ENCODE results near the gene COQ5. TPM values are rescaled to one million over a fixed set of nuclear protein-coding genes. Genes with fewer than 3 reads are reported as not detected.

Gene COQ5
- total RNA-seq, 1 experiment from 2014 or later: 41.2 TPM

DNA sequence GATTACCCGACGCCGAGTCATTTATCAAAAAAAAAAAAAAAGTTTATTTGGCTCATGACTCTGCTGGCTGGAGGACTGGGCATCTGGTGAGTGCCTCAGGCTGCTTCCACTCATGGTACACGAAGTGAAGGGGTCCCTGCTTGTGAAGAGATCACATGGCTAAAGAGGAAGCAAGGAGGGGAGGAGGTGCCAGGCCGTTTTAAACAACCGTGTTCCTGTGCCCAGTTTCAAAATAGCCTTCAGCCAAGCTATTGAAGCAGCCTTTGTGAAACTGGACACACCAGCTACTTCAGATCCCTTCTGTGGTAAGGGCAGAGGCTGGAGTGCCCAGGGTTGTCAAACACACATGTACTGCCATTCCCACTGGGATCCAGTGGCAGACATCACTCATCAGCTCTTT is 44.6 kb upstream of the COQ5 start:
- peaks cover 11% of the 10 kb centered on the region for H3F3A ChIP-seq (ENCODE audit: low read length, unreplicated experiment)
- no peak overlapping the region for H3K4me3 ChIP-seq (ENCODE audit: low read length)
- no peaks in the 10 kb centered on the region for H3K9me3 ChIP-seq (ENCODE audit: low read length)
- no peak overlapping the region for H3K9ac ChIP-seq (ENCODE audit: low read length)
- no peaks in the 10 kb centered on the region for H3K9me2 ChIP-seq (replicated peaks; ENCODE audit: low read length)
- no peak for DNase-seq
- no peak overlapping the region for H2AFZ ChIP-seq (ENCODE audit: low read length)
- no peak for ATAC-seq
- H3K79me2 ChIP-seq (ENCODE audit: low read length): no peaks in the 10 kb centered on the region
- ChIA-PET POLR2A (ENCODE audit: unreplicated experiment) (no interaction called here), CTCF (no interaction called here)
- peaks cover 83% of the 10 kb centered on the region for H3K36me3 ChIP-seq (ENCODE audit: low read depth, low read length)
- BruUV-seq (replicated peaks): no TSS peak
- H3K27ac ChIP-seq (ENCODE audit: low read length): no peak overlapping the region
- H3K4me1 ChIP-seq (ENCODE audit: insufficient read depth, low read length): no peaks in the 10 kb centered on the region
- no peak overlapping the region for H3K4me2 ChIP-seq (ENCODE audit: low read length)
- no peaks in the 10 kb centered on the region for H3K27me3 ChIP-seq (ENCODE audit: low read length)
- intact Hi-C loops (cut with micrococcal nuclease): no loop called here
- no peak for TF ChIP-seq EZH2 (IDR thresholded peaks at IDR 0.05; ENCODE audit: low read length, unreplicated experiment)
- TF ChIP-seq, protein P1, sequence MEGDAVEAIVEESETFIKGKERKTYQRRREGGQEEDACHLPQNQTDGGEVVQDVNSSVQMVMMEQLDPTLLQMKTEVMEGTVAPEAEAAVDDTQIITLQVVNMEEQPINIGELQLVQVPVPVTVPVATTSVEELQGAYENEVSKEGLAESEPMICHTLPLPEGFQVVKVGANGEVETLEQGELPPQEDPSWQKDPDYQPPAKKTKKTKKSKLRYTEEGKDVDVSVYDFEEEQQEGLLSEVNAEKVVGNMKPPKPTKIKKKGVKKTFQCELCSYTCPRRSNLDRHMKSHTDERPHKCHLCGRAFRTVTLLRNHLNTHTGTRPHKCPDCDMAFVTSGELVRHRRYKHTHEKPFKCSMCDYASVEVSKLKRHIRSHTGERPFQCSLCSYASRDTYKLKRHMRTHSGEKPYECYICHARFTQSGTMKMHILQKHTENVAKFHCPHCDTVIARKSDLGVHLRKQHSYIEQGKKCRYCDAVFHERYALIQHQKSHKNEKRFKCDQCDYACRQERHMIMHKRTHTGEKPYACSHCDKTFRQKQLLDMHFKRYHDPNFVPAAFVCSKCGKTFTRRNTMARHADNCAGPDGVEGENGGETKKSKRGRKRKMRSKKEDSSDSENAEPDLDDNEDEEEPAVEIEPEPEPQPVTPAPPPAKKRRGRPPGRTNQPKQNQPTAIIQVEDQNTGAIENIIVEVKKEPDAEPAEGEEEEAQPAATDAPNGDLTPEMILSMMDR (conservative IDR thresholded peaks at IDR 0.05; ENCODE audit: low read depth, low read length): no peak
- no peak for TF ChIP-seq EZH2phosphoT487 (IDR thresholded peaks at IDR 0.05; ENCODE audit: borderline replicate concordance, low read length)
- no peaks in the 10 kb centered on the region for H4K20me1 ChIP-seq (ENCODE audit: low read length)

DNA sequence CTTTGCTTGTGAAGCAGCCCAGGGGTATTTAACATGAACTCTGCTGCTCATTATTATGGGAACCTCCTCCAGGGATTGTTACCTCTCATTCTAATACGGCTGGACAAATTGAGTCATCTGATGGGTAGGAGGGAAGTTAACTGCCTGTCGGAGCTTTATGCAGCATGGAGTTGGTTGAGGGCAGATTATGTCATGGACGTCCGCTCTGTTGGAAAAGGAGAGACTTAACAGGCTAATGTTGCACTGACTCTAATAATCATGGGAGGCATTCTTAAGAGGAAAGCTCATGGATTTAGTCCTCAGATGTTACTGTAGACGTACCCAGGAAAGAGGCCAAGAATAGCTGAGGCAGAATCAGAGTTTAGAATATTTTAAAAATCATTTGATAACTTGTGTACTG is 42.3 kb upstream of the COQ5 start:
- Histone ChIP-seq H3K36me3 (ENCODE audit: low read depth, low read length) (peaks cover 72% of the 10 kb centered on the region), H3K27me3 (ENCODE audit: low read length) (no peaks in the 10 kb centered on the region), H3K9me3 (ENCODE audit: low read length) (no peaks in the 10 kb centered on the region), H3F3A (ENCODE audit: low read length, unreplicated experiment) (peaks cover 11% of the 10 kb centered on the region), H3K4me3 (ENCODE audit: low read length) (no peak overlapping the region), H3K9me2 (replicated peaks; ENCODE audit: low read length) (no peaks in the 10 kb centered on the region), H3K9ac (ENCODE audit: low read length) (no peak overlapping the region), H3K27ac (ENCODE audit: low read length) (no peak overlapping the region), H4K20me1 (ENCODE audit: low read length) (no peaks in the 10 kb centered on the region), H2AFZ (ENCODE audit: low read length) (no peak overlapping the region), H3K4me1 (ENCODE audit: insufficient read depth, low read length) (no peaks in the 10 kb centered on the region), H3K79me2 (ENCODE audit: low read length) (no peaks in the 10 kb centered on the region), H3K4me2 (ENCODE audit: low read length) (no peak overlapping the region)
- BruUV-seq (replicated peaks): no TSS peak
- DNase-seq (no peak), ATAC-seq (no peak; the same call in 1 of the 2 replicates)
- TF ChIP-seq, protein P1 (conservative IDR thresholded peaks at IDR 0.05; ENCODE audit: low read depth, low read length): no peak
- TF ChIP-seq EZH2 (IDR thresholded peaks at IDR 0.05; ENCODE audit: low read length, unreplicated experiment): no peak
- ChIA-PET POLR2A (ENCODE audit: unreplicated experiment) (interaction anchor here (0.7 kb wide), 1 partner anchor 10 kb away, joined by 6 read pairs; no protein-coding TSS in a partner anchor), CTCF (no interaction called here)
- intact Hi-C loops (cut with micrococcal nuclease): no loop called here

DNA sequence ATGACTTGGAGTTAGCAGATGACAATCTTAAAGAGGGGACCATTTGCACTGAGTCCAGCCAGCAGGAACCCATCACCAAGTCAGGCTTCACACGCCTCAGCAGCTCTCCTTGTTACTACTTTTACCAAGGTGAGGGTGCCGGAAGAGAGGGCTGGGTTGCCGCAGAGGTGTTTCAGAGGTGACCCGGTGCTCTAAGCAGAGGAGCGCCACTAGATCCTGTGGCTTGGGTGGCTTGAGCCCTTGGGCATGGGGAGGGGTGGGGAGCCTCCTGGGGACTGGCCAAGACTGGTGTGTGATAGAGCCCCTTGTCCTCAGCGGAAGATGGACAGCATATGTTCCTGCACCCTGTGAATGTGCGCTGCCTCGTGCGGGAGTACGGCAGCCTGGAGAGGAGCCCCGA is 34.5 kb upstream of the COQ5 start:
- ChIA-PET CTCF (no interaction called here), POLR2A (ENCODE audit: unreplicated experiment) (no interaction called here)
- Histone ChIP-seq H3K27ac (ENCODE audit: low read length) (no peak overlapping the region), H3K36me3 (ENCODE audit: low read depth, low read length) (peaks cover 72% of the 10 kb centered on the region), H3K4me2 (ENCODE audit: low read length) (no peak overlapping the region), H3K9me3 (ENCODE audit: low read length) (no peaks in the 10 kb centered on the region), H2AFZ (ENCODE audit: low read length) (no peak overlapping the region), H3K4me3 (ENCODE audit: low read length) (no peak overlapping the region), H3K9ac (ENCODE audit: low read length) (no peak overlapping the region), H3K79me2 (ENCODE audit: low read length) (no peaks in the 10 kb centered on the region), H3F3A (ENCODE audit: low read length, unreplicated experiment) (no peaks in the 10 kb centered on the region), H3K4me1 (ENCODE audit: insufficient read depth, low read length) (no peaks in the 10 kb centered on the region), H4K20me1 (ENCODE audit: low read length) (no peaks in the 10 kb centered on the region), H3K9me2 (replicated peaks; ENCODE audit: low read length) (no peaks in the 10 kb centered on the region), H3K27me3 (ENCODE audit: low read length) (no peaks in the 10 kb centered on the region)
- no peak for ATAC-seq
- BruUV-seq (replicated peaks): no TSS peak
- no peak for TF ChIP-seq EZH2phosphoT487 (IDR thresholded peaks at IDR 0.05; ENCODE audit: borderline replicate concordance, low read length)
- TF ChIP-seq, protein P1 (conservative IDR thresholded peaks at IDR 0.05; ENCODE audit: low read depth, low read length): no peak
- TF ChIP-seq EZH2 (IDR thresholded peaks at IDR 0.05; ENCODE audit: low read length, unreplicated experiment): no peak
- no peak for DNase-seq
- intact Hi-C loops (cut with micrococcal nuclease): no loop called here

All from PC-3 (cell line).